ENCODE results near the gene DERL3. TPM values are rescaled to one million over a fixed set of nuclear protein-coding genes. Genes with fewer than 3 reads are reported as not detected.

Gene DERL3
- total RNA-seq, 1 experiment from 2014 or later: 9.8 TPM

DNA sequence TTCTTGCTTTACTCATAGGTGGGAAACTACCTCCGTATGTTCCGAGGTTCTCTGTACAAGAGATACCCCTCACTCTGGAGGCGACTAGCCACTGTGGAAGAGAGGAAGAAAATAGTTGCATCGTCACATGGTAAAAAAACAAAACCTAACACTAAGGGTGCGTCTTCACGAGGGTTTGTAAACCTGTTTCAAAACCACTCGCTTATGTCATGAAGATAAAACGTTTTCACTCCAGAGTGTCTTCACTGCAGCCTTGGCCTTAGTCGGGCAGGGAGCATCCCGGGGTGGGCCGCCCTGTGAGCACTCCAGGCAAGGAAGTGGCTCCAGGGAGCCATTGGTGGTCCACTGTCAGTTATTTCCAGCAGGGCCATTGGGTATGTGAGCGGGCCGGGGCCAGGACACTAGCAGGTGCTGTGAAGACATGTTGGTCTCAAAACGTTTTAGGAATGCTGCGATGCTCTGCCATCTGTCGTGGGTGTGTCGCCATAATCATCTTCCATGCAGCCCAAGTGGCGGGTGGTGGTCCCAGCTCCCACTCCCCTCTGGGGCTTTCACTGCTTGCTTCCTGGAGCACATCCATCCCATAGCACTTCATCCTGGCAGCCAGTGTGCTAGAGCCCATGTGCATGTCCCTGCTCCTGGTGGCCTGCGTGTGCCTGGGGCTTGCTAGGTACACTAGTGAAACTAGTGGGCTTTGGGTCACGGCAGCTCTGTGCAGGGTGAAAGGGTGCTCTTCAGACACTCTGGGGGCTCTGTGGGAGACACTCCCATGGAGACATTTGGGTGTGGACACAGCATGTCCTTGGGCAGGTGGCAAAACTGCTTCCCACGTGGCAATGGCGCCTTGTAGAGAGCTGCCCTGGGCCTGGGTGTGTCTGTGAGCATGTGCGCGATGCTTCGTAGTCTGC is 46.8 kb downstream of the DERL3 start:
- H2BK20ac ChIP-seq (ENCODE audit: low read depth, low read length, poor library complexity, severe bottlenecking): no peak overlapping the region
- H3K23me2 ChIP-seq (ENCODE audit: insufficient read length, low read depth, low read length, poor library complexity, severe bottlenecking): no peaks in the 10 kb centered on the region
- no peak overlapping the region for H3K4me2 ChIP-seq (ENCODE audit: insufficient read depth, insufficient read length, low read length)
- no peak overlapping the region for H4K91ac ChIP-seq (ENCODE audit: insufficient read length, low read depth, low read length)
- H3K56ac ChIP-seq (ENCODE audit: insufficient read length, low read depth, low read length): no peak overlapping the region
- H3K9me3 Mint-ChIP-seq: no peaks in the 10 kb centered on the region
- no peak overlapping the region for H2AK5ac ChIP-seq (ENCODE audit: insufficient read length, low read length)
- no peak overlapping the region for H3K18ac ChIP-seq (ENCODE audit: insufficient read length, low read depth, low read length)
- H3T11ph ChIP-seq (ENCODE audit: low read length): no peak overlapping the region
- peaks cover 29 to 58% (median 53%) of the 10 kb centered on the region in 3 experiments for H3K36me3 Mint-ChIP-seq (ENCODE audit: insufficient read depth in 1 of 3, low read depth in 3 of 3)
- no peak overlapping the region for H2BK15ac ChIP-seq (ENCODE audit: low read depth, low read length)
- H2BK5ac ChIP-seq (ENCODE audit: insufficient read length, low read length): no peak overlapping the region
- no peaks in the 10 kb centered on the region for H3K79me1 ChIP-seq (ENCODE audit: insufficient read depth, low read depth, low read length, poor library complexity, severe bottlenecking)
- H2AFZ ChIP-seq (ENCODE audit: low read length): no peak overlapping the region
- peaks cover 2% of the 10 kb centered on the region; the same call in 1 of the 2 replicates for H3K4me1 ChIP-seq (ENCODE audit: insufficient read depth, low read length)
- peaks cover 16% of the 10 kb centered on the region; the same call in 1 of the 2 replicates for H3K79me2 ChIP-seq (ENCODE audit: insufficient read depth, low read length)
- H3K27ac ChIP-seq (ENCODE audit: insufficient read length, low read depth, low read length): no peak overlapping the region
- H3K4me3 Mint-ChIP-seq: no peak overlapping the region
- no peak overlapping the region for H2BK120ac ChIP-seq (ENCODE audit: low read depth, low read length, poor library complexity, severe bottlenecking)
- H4K8ac ChIP-seq (replicated peaks; ENCODE audit: insufficient read length, low read depth, low read length): no peak overlapping the region
- no peak overlapping the region for H3K14ac ChIP-seq (ENCODE audit: insufficient read depth, low read length)
- no peak overlapping the region for H4K5ac ChIP-seq (ENCODE audit: insufficient read length, low read depth, low read length)
- TF ChIP-seq, protein P1, sequence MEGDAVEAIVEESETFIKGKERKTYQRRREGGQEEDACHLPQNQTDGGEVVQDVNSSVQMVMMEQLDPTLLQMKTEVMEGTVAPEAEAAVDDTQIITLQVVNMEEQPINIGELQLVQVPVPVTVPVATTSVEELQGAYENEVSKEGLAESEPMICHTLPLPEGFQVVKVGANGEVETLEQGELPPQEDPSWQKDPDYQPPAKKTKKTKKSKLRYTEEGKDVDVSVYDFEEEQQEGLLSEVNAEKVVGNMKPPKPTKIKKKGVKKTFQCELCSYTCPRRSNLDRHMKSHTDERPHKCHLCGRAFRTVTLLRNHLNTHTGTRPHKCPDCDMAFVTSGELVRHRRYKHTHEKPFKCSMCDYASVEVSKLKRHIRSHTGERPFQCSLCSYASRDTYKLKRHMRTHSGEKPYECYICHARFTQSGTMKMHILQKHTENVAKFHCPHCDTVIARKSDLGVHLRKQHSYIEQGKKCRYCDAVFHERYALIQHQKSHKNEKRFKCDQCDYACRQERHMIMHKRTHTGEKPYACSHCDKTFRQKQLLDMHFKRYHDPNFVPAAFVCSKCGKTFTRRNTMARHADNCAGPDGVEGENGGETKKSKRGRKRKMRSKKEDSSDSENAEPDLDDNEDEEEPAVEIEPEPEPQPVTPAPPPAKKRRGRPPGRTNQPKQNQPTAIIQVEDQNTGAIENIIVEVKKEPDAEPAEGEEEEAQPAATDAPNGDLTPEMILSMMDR (conservative IDR thresholded peaks at IDR 0.05): no peak
- DNase-seq: no peak
- H3K4ac ChIP-seq (ENCODE audit: low read depth, low read length): no peak overlapping the region
- peak overlapping the region in 2 of 3 experiments; percentile 40 to 44; a peak in 1 of 7 replicates for H3K27ac Mint-ChIP-seq
- no peaks in the 10 kb centered on the region for H3K27me3 Mint-ChIP-seq (ENCODE audit: low read depth)
- no peaks in the 10 kb centered on the region for H4K20me1 ChIP-seq (ENCODE audit: control insufficient read depth, insufficient read depth, insufficient read length)
- H3K23ac ChIP-seq (ENCODE audit: insufficient read length, low read depth, low read length): no peak overlapping the region
- no peak overlapping the region for H2BK12ac ChIP-seq (ENCODE audit: insufficient read length, low read depth, low read length)
- no peak overlapping the region for H3K9ac ChIP-seq (ENCODE audit: extremely low read depth, insufficient read length, low read length)
- no peaks in the 10 kb centered on the region for H3K9me3 ChIP-seq (ENCODE audit: control insufficient read depth, low read depth, low read length)
- peaks cover 16 to 24% of the 10 kb centered on the region in 2 experiments for H3K4me1 Mint-ChIP-seq
- WGBS (ENCODE audit: extremely low coverage, insufficient read length, low lambda C conversion rate): no CpG with 5 or more reads among the region's 25 CpGs
- H3K27me3 ChIP-seq (ENCODE audit: insufficient read depth, low read length): no peaks in the 10 kb centered on the region; the same call in 1 of the 2 replicates
